Spleen (tissue), 7 donors: Measurements from ENCODE around the gene SLC2A11.

Experiments
- CTCF ChIP-seq, 11 experiments: fragments of 200-600 bp in 7 of 11; fragments of 450-650 bp in 4 of 11; sonication (generic) in 4 of 11; IDR thresholded peaks in 8 of 11; conservative IDR thresholded peaks in 3 of 11; 1 replicate in 7 of 11; 2 replicates in 4 of 11; pipeline versions ENCODE4 v1.4.0 to v1.8.0; 2016 to 2021; ENCODE audit warnings: antibody characterized with exemption in 11 of 11, inconsistent platforms in 4 of 11, mild to moderate bottlenecking in 1 of 11
- POLR2A ChIP-seq, 3 donors: fragments of 450-650 bp; IDR thresholded peaks; one replicate each; pipeline ENCODE4 v1.5.1; 2017; ENCODE audit warnings: antibody characterized with exemption in 3 of 3, mild to moderate bottlenecking in 1 of 3
- POLR2AphosphoS5 ChIP-seq, 3 donors: sonication (generic); formaldehyde crosslinking; IDR thresholded peaks; one replicate each; pipeline ENCODE4 v1.5.1; 2017; ENCODE audit warnings: antibody characterized with exemption in 3 of 3
- donor health status: DM: no; HTN: no; CAD: no; lungs with moderate emphysema.
- donor health status: DM: no; HTN: no; CAD: no.
- donor health status: DM: no; HTN: no; CAD: no.

- peak; percentile 87 to 99 (median 97) for TF ChIP-seq CTCF (IDR thresholded peaks at IDR 0.05 in 8 of 11, conservative IDR thresholded peaks at IDR 0.05 in 3 of 11)
- TF ChIP-seq POLR2A (IDR thresholded peaks at IDR 0.05): no peak
- TF ChIP-seq POLR2AphosphoS5 (IDR thresholded peaks at IDR 0.05): peak; percentile 48 to 79 (median 64)
These were observed 8.4 kb upstream of the SLC2A11 start for GRCh38 chr22:23849009-23850006.
